ENCODE data around the gene AIPL1.

The AIPL1 gene

DNA sequence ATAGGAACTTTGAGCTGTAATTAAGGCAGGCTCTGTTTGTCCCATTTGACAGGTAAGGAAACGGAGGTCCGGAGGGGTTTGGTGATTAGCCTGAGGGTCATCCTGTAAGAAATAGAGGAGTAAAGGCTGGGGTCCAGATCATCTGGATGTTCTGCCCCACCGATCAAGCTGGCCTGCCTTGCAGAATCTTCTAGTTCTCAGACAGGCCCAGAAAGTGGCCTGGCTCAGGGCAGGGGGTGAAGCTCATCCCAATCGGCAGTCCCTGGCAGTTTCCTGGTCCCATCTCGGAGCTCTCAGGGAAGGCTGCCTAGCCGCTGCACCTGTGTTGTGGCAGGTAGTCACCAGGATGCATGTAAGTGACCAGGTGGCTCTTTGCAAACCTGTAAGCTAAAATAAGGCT lies 13.6 kb upstream of the AIPL1 start:
- no peak for DNase-seq

DNA sequence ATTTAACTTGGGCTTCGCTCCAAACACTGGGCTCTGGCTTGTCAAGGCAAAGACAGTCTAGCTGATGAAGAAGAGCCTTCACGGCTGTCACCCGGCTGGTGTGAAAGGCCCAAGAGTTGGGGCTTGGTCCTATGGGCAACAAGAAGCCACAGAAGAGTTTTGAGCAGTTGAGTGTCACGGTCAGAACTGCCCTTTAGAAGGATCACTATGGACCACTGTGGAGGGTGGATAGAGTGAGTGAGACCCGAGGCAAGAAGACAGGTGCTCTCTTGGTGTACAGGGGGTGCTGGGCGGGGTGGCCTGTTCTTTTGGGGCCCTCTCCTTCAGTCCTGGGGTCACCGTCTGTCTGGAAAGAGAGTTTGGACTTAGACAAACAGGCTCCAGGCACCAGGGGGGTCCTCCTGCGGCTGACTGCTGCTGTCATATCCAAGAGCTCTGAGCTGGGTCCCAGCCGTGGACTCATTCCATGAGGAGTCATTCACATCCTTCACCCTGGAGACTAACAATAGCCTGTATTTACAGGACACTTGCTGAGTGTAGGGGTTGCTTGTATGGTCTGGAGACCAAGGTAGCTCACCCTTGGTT lies 11.7 kb upstream of the AIPL1 start:
- DNase-seq: no peak

DNA sequence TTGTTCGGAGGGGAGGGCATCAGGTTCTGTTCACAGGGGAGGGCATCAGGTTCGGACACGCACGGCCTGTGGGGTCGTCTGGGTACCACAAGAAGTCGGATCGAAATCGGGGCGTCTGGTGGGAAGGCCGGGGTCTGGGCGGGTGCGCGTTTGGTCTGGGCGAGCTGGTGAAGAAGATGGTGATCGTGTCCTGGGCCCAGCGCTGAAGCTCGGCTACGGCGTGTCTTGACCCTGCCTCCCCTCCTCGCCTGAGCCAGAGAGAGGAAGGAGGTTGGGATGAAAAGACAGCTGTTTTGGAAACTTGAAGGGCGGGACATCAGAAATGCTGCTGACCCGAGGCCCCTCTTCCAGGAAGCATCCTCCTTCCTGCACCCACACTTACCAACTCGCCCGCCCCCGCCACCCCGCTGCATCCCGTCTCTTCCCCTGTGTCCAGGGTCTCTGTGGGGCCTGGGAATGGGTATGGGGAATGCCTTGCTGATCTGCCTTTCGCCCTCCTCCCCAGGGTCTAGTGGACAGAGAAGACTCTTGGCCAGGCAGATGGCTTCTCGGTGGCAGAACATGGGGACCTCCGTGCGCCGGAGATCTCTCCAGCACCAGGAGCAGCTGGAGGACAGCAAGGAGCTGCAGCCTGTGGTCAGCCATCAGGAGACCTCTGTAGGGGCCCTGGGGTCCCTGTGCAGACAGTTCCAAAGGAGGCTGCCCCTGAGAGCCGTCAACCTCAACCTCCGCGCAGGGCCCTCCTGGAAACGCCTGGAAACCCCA lies 9.8 kb upstream of the AIPL1 start:
- DNase-seq: no peak

DNA sequence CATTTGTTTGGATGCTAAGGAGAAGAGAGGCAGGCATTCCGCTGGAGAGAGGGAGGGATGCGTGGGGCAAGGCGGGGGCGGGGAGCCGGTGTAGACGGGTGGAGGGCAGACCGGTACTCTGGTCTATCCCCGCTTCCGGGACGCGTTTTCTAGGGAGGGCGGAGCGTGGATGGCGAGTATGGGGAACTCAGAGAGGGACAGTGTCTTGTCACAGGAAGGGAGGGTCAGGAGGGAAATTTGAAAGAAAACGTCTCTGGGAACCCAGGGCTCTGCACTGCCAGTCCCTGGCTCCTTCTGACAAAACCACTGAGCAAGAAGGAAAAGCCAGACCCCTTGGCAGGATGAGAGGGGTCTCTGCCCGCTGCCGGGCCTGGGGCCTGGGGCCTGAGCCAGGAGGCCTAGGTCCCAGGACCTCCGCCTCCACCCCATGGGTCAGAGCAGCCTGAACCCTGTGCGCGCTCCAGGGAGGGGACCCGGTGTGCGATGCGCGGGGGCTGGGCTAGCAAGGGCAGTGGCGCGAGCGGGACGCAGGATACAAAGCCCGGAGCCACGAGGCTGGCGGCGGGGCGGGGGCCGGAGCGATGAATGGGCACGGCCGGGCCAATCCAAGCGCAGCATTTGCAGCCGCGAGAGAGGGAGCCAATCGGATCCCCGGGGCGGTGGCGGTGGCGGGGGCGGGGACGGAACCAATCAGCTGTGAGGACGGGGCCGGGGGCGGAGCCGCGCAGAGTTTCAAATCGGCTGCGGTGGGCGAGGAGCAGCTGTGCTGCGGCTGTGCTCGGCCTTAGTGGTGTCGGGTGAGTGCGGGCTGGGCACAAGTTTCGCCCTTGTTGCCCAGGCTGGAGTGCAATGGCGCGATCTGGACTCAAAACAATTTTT lies 9.0 kb upstream of the AIPL1 start, which contains the start of gene PIMREG:
Gene PIMREG (plus strand): TSS at position 764 of the 879 bp plus-strand sequence. CDS start 656 bp downstream, outside the sequence.
- DNase-seq: peak; percentile 89 to 92

DNA sequence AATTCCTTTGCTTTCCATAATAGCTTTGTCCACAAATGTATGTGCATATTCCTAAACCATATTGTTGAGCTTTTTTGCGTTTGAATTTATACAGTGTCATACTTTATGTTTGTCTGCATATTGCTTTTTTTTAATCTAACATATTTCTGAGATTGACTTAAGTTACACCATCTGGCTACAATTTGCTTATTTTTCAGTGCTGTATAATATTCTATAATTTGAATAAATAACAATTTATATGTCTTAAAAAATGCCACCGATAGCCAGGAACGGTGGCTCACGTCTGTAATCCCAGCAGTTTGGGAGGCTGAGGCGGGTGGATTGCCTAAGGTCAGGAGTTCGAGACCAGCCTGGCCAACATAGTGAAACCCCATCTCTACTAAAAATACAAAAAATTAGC lies 7.9 kb upstream of the AIPL1 start:
- no peak for DNase-seq

DNA sequence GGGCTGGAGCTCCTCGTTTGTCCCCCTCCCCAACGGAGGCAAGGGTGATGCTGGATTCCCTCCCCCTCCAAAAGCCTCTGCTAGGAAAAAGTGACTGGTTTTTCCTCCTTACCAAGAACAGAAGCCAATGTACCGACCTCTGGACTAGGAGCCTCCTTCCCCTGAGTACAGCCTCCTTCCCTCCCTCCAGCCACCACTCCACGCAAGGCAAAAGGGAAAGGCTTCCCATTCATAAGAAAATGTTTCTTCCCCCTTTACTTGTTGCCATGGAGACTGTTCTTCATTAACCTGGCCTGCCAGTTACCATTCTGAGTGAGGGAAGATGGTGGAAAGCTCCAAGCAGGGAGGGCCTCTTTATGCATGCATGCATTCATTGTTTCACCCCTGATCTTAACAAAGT lies 5.0 kb upstream of the AIPL1 start:
- DNase-seq: no peak

DNA sequence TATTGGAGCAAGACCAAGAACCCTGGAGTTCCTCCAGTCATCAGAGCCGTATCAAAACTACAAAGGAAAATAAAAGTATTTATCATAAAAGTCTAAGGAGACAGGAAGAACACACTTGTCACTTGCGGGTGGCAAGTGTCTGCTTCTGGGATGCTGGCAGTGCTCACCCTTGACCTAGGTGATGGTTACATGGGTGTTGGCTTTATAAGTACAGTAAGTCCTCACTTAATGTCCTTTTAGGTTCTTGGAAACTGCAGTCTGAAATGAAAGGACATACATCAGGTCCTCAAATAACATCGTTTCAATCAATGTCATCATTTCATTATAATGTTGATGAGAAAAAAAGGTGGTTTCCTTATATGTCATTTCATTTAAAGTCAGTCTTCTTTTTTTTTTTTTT lies 3.0 kb upstream of the AIPL1 start:
- no peak for DNase-seq

DNA sequence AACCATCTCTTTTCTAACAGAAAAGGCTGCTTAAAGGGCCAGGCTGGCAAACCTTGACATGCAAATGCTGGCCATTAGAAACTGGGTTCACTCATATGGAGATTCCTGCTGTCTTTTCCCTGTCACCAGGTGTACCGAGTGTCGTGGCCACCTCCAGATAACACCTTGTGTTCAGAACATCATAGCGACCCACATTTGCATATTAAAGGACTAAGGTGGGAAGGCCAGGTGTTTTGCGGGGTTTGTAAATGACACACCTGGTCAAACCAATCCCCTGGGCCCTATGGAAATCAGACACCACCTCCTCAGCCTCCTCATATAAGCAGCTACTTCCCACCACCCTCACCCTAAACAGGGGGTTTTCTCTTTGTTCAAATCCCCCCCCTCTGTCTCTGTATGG lies 2.5 kb upstream of the AIPL1 start:
- DNase-seq: no peak

DNA sequence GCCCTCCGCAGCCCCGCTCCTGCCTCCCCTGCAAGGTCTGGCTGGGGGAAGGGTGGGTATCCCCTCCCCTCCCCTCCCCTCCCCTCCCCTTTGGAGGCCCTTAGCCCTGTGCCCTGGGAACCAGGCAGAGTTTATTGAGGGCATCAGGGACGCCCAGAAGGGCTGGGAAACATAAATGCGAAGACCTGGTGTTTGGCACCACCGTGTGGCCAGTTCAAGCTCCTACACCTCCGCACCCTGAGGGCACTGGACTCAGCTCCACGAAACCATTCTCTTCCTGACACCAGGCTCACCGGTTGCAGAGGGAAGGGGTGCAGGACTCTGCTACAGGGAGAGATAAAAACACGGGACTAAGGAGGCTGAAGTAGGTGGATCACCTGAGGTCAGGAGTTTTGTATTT lies 1.0 kb upstream of the AIPL1 start:
- DNase-seq: peak; percentile 48 to 73

DNA sequence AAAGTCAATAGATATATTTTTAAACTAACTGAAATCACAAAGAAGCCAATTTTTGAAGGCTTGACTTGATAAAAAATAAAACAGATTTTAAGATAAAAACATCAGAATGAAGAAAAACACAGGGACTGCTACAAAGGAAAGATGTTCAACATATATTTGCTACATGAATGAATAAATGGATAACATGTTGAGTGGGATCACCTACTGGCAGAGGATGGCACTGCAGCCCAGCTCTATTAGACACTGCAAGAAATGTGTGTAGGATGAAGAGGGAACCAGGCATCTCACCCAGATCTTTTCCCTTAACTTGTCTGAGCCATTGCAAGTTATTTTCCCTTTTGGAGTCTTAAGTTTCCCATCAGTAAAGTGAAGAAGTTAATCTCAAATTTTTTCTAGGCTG lies 4.2 kb downstream of the AIPL1 start:
- no peak for DNase-seq

DNA sequence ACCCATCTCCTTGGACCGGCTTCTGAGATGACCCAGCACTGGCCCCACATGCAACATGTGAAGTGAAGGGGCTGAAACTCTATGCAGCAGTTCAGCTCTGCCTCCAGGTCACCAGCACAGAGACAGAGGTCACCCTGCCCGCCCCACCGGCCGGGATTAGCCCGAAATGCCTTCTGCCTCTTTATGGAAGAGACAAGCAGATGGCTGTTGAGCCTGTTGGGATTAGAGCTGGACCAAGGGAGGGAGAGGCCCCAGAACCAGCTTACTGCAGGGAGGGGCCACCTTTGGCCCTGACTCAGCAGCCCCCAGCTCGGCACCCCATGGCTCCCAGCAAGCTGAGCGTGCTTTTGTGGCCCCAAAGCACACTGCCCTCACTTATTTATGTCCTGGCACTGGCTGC lies 5.7 kb downstream of the AIPL1 start:
- DNase-seq: peak in 1 of 2 experiments; percentile 62

DNA sequence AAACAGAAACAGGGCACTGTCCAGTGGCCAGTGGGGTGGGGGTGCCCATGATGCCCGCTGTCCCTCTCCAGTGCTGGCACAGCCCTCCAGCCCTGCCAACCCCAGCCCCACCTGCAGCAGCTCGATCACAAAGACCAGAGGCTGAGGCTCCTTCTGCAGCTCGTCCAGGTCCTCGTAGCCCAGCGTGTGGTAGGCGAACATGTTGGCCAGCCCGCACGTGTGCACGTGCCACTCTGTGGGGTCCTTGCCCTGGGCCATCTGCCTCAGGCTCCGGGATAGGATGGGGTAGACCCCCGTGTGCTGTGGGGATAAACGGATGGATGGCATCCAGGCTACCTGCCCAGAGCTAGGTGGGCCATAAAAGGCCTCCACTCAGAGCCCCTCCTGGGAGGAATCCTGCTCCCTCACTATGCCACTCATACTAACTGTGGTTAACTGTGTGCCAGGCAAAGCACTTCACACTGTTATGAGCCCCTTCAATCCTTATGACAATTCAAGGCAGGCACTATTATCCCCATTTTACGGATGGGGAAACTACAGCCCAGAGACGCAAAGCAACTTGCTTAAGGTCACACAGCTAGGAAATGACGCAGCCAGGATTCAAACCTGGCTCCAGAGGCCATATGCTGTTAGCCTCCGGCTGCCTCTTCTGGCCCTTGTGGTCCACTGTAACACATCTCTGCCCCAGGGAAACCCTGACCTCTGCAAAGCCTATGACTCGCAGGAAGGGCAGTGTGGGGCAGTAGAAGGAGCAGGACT lies 6.5 kb downstream of the AIPL1 start:
- no peak for DNase-seq

DNA sequence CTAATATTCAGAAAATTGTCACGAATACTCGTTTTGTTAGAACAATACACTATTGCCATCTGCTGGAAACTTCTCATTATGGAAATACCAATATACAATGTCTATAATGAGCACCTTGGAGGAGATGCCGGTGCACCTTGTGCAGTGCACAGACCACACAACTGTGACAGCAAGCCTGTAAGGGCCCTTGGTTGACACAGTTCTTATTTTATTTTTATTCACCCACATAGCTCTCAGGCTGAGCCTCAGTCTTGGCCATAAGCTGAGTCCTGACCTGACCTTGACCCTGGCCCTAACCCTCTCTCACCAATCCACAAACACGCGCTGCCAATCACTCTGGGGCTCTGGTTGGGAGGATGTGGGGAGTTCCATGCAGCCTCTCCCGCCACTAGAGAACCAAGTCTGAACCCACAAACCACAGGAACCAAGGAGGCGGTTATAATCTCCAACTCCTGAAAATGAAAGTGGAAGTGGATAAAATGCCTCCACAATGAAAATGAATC lies 7.6 kb downstream of the AIPL1 start:
- DNase-seq: no peak

DNA sequence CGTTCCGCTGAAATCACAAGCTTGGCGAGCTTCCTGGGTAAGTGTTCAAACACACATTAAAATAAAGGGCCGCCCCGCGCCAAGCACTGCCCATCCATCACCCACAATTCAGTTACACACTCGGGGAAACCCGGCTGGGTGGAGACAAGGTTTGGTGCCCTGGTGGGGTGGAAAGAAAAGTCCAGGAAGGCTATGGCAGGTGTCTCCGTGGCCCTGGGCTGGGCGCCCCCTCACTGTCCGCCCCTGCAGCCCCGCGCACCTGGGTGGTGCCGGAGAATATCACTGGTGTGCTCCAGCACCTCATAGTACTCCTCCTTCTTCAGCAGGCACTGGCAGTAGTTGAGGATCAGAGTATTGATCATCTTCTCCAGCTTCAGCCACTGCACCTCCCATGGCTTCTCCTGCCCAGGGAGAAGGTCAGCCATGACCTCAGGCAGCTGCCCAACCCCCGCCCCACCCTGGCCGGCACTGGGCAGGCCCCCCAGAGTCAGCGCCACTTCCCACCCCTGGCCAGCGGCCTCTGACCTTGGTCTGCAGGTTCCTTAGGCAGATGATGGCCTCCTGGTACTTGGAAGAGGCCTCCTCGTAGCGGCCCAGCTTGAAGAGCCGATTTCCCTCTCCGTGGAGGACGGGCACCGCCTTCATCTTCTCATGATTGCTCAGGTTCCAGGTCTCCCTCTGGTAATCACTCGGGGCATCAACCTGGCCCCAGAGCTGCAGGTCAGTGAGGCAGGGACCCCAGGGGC lies 8.4 kb downstream of the AIPL1 start:
- DNase-seq: no peak

DNA sequence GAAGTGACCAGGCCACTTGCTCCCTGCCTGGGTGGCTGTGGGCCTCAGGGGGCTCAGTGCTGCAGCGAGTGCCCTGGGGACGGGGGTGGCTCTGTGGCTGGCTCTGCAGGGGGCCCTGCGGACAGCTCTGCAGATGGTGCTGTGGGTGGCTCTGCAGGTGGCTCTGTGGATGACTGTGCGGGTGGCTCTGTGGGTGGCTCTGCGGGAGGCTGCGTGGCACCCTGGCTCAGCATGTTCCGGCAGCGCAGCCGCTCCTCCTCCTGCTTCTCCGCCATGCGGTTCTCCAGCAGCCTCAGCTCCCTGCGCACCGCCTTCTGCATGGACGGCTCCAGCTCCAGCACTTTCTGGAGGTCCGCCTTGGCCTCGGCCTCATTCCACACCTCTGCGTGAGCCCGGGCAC lies 9.5 kb downstream of the AIPL1 start:
- no peak for DNase-seq

DNA sequence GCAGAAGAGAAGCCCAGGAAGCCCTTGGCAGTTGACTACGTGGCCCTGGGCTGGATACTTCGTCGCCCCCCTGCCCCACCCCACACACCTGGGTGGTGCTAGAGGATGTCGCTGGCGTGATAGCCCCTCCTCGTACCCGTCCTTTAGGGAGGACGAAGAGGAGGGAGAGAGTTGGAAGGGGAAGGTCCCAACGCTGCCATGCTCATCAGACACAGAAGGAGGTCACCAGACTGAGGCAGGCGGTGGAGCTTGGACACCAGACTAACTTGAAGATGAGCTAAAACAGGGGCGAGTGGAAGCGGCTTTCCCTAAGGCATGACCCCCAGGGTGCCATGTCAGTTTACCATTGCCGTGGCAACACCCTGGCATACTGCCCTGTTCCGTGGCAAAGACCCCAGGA lies 11.0 kb downstream of the AIPL1 start:
- no peak for DNase-seq

DNA sequence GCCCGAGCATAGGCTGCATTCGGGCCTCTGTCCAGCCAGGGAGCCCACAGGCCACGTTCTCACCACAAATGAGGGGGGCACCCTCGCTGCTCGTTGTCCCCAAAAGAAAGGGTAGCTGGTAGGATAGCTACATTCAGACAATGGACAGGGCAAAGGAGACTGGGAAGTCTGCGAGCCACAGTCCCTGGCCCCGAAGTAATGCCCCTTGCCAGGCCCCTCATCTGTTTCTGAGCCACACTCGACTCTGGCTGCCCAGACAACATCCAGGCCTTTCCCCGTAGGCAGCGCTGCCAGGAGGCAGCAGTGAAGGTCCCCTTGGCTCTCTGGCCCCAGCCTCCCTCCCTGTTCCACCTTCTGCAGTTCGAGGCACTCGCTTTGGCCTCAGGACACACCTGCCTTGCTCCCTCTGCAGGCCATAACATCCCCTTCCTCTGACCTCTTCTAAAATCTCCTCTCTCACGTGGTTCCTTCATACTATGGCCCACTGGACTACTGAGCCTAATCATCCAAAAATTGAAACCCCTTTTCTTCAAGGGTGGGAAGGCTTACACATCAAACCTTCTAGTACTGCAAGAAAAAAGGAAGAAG lies 12.2 kb downstream of the AIPL1 start:
- no peak for DNase-seq

DNA sequence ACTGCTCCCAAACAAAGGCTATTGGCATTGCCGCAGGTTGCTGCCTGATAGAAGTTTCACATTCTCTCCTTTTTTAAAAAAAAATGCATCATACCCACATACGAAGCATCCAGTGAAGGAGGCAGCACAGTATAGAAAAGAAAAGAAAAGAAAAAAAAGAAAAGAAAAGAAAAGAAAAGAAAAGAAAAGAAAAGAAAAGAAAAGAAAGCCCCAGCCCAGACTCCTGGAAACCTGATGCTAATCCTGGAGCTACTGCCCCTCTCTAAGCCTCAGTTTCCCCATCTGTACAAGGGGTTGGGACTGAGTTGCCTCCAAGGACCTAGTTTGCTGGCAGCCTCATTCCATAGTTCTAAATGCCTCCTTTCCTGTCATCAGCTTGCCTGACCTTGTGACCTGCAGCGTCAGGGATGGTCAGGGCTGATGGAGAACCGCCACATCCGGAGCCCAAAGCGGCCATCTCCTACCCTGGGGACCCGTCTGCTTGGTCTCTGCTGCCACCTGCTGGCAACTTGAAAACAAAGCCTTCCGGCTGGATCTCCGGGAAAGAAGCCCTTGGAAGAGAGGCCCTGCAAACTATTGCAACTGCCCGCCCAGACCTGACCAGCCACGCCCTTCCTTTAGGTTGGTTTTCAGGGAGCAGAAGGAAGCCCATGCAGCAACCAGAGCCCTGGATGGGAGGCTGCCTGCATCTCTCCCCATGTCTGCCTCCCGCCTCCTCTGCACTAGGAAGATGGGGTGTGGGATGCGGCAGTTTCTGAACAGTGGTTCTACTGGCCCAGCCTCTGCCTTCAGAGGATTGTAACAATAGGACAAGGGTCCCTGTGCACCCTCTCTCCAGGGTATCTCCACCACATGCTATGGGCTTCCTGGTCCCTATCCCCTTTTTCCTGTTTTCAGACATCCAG lies 13.0 kb downstream of the AIPL1 start:
- DNase-seq: peak; percentile 26 to 61

DNA sequence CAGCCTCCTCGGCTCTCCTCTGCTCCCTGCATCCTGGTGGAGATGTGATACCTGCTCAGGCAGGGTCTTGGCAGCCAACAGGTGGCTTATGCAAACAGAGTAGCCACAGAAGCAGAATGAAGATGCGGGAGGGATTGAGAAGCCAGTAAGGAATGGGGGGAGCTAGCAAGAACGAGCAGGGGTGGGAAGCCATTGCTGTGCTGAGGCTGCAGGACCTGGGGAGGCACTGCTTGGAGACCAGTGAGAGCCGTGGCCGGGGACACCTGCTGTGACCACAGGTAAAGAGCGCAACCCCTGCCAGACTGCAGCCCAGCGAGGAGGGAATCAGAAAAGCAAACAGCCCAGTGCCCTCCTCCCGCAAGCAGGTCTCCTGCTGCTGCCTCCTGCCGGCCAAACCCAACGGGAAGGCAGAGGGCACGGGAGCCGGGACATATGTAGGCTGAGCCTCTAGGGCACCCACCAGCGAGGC lies 14.7 kb downstream of the AIPL1 start:
- DNase-seq: peak in 1 of 2 experiments; percentile 21

DNA sequence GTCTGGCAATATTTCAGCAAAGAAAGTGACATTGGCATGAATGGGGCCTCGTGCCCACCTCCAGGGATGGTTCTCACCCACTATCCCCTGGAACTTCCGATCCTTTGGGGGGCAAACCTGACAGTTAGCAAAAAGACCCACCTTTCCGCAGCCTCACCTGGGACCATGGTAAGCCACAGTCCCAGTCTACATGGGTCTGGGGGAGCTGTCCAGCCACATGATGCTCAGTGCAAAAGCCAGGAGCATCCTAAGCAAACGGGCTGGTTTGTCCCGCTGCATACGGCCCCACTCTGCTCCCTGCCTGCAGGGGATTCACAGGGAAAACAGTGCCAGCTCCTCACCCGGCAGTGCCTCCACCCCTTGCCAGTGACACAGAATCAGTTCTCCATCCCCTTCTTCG lies 19.3 kb downstream of the AIPL1 start:
- DNase-seq: no peak

Measured in NCI-H524 (cell line).